ENCODE data around the gene C17orf50. TPM values are rescaled to one million over a fixed set of nuclear protein-coding genes. Genes with fewer than 3 reads are reported as not detected.
A peak's percentile ranks its signal among the peaks of the same experiment; 100 is the strongest.

C17orf50 gene
- total RNA-seq, result not detected

DNA sequence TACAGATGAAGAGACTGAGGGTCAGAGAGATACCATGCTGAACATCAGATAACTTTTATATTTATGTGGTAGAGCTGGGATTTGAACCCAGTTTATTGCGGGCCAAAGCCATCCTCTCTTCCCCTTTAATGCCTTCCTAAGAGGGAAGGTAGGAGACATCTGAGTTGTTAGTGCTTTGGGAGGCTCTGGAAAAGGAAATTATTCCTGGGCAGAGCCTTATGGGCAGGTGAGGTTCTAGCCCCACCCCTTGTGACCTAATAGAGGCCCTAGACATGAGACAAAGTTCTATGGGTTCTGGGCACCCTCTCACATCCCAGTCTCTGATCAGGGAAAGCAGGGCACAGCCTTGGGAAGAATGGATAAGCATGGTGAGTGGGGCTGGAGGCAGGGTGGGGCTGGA, at the start of gene C17orf50:
TSS of gene C17orf50 (plus strand) at position 301 of the 400 bp plus-strand sequence. CDS start at position 356, 55 bp downstream.
- intact Hi-C loops (cut with DNase I), result no loop called here
- Histone ChIP-seq H3K36me3 (replicated peaks in 1 of 2; ENCODE audit: insufficient read depth in 1 of 2, low read depth in 2 of 2) (no peaks in the 10 kb centered on the region), H3K27me3 (no peaks in the 10 kb centered on the region), H3K4me1 (peaks cover 11% of the 10 kb centered on the region), H3K9me3 (no peaks in the 10 kb centered on the region), H3K4me3 (no peak within 1 kb of the TSS), H3K27ac (no peak within 1 kb of the TSS)
- WGBS, 2 donors, result 88 to 100% methylated on average over 1 of the region's 1 CpG
- DNase-seq (no peak), ATAC-seq (no peak)
- no peak for TF ChIP-seq POLR2A (IDR thresholded peaks at IDR 0.05)
- no peak for TF ChIP-seq CTCF (IDR thresholded peaks at IDR 0.05)

DNA sequence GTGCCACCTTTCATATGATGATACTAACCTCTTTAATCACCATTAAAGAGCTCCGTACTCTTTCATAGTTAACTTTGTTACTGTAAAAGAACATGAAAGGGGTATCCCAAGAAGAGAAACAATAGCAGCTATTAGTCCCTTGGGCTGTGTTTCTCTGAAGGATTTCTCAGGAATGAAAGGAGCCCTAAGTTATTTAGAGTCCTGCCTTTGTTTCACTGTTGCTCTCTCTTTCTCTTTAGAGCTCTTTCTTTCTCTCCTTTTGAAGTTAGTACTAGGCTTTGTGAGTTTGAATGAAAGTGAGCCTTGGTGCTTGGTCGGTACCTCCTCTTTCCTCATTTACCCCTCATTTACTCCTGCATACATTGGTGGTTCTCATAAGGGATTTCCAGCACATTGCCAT, 49.7 kb upstream of the C17orf50 start:
- intact Hi-C loops (cut with DNase I), result no loop called here
- ATAC-seq, result no peak
- Histone ChIP-seq H3K4me3 (no peak overlapping the region), H3K27me3 (no peaks in the 10 kb centered on the region), H3K27ac (no peak overlapping the region), H3K4me1 (peaks cover 58% of the 10 kb centered on the region), H3K9me3 (no peaks in the 10 kb centered on the region), H3K36me3 (replicated peaks in 1 of 2; ENCODE audit: insufficient read depth in 1 of 2, low read depth in 2 of 2) (no peaks in the 10 kb centered on the region)
- DNase-seq, result no peak
- TF ChIP-seq POLR2A (IDR thresholded peaks at IDR 0.05), result no peak
- TF ChIP-seq CTCF (IDR thresholded peaks at IDR 0.05), result no peak
- 95 to 98% methylated on average over 2 of the region's 2 CpGs for WGBS, 2 donors

GRCh38 chr17:35713069-35713728, 47.5 kb upstream of the C17orf50 start:
- intact Hi-C loops (cut with DNase I), result no loop called here
- no peaks in the 10 kb centered on the region for H3K9me3 ChIP-seq
- peaks cover 48% of the 10 kb centered on the region for H3K4me1 ChIP-seq
- DNase-seq, result peak; percentile 55 to 72 (median 66)
- peak; percentile 59 for ATAC-seq
- H3K36me3 ChIP-seq (replicated peaks in 1 of 2; ENCODE audit: insufficient read depth in 1 of 2, low read depth in 2 of 2), result no peaks in the 10 kb centered on the region
- WGBS, 2 donors, result 25 to 28% methylated on average over 7 of the region's 7 CpGs
- H3K4me3 ChIP-seq, result no peak overlapping the region
- TF ChIP-seq POLR2A (IDR thresholded peaks at IDR 0.05) (no peak), CTCF (IDR thresholded peaks at IDR 0.05) (no peak)
- no peaks in the 10 kb centered on the region for H3K27me3 ChIP-seq
- peak overlapping the region; percentile 10 to 72 (median 56) for H3K27ac ChIP-seq

DNA sequence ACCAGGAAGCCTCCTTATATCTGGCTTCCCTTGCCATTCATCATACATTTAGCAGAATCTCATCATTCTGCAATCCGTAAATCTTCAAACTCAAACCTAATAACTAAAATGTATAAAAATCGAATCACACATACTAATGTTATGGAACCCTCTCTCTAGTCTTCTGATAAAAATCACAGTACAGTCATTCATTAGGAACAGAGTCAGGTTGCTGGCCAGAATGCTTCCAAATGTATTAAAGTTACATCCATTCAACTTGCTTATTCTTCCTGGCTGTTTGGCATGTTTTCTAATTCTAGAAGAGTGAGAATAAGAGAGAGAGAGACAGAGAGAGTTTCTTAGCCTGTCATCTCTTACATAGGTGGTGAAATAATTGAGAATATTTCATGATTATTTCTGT, 45.7 kb upstream of the C17orf50 start:
- ATAC-seq, result no peak
- no peak overlapping the region for H3K4me3 ChIP-seq
- no peak for DNase-seq
- no peaks in the 10 kb centered on the region for H3K9me3 ChIP-seq
- no peak for TF ChIP-seq POLR2A (IDR thresholded peaks at IDR 0.05)
- TF ChIP-seq CTCF (IDR thresholded peaks at IDR 0.05), result no peak
- H3K27me3 ChIP-seq, result no peaks in the 10 kb centered on the region
- peaks cover 36% of the 10 kb centered on the region for H3K4me1 ChIP-seq
- 65 to 71% methylated on average over 2 of the region's 2 CpGs for WGBS, 2 donors
- H3K36me3 ChIP-seq (replicated peaks in 1 of 2; ENCODE audit: insufficient read depth in 1 of 2, low read depth in 2 of 2), result no peaks in the 10 kb centered on the region
- intact Hi-C loops (cut with DNase I), result no loop called here
- no peak overlapping the region for H3K27ac ChIP-seq

GRCh38 chr17:35715416-35715815, 45.3 kb upstream of the C17orf50 start:
- peak overlapping the region in 1 of 4 donors; percentile 71 for H3K27ac ChIP-seq
- no peaks in the 10 kb centered on the region for H3K27me3 ChIP-seq
- H3K4me1 ChIP-seq, result peaks cover 35% of the 10 kb centered on the region
- H3K4me3 ChIP-seq, result no peak overlapping the region
- DNase-seq (no peak), ATAC-seq (no peak)
- no peaks in the 10 kb centered on the region for H3K9me3 ChIP-seq
- no peaks in the 10 kb centered on the region for H3K36me3 ChIP-seq (replicated peaks in 1 of 2; ENCODE audit: insufficient read depth in 1 of 2, low read depth in 2 of 2)
- TF ChIP-seq CTCF (IDR thresholded peaks at IDR 0.05) (no peak), POLR2A (IDR thresholded peaks at IDR 0.05) (no peak)
- intact Hi-C loops (cut with DNase I), result no loop called here
